ENCODE measurements around the gene ZNHIT1. TPM values are rescaled to one million over a fixed set of nuclear protein-coding genes. Genes with fewer than 3 reads are reported as not detected.
"Not testable (repeated sequence)": the region's sequence is repeated elsewhere in the genome, so short reads cannot be mapped to it uniquely, and the experiment has no call there.

The ZNHIT1 gene
- total RNA-seq, 1 donor from 2014 or later, result 68.4 TPM

DNA sequence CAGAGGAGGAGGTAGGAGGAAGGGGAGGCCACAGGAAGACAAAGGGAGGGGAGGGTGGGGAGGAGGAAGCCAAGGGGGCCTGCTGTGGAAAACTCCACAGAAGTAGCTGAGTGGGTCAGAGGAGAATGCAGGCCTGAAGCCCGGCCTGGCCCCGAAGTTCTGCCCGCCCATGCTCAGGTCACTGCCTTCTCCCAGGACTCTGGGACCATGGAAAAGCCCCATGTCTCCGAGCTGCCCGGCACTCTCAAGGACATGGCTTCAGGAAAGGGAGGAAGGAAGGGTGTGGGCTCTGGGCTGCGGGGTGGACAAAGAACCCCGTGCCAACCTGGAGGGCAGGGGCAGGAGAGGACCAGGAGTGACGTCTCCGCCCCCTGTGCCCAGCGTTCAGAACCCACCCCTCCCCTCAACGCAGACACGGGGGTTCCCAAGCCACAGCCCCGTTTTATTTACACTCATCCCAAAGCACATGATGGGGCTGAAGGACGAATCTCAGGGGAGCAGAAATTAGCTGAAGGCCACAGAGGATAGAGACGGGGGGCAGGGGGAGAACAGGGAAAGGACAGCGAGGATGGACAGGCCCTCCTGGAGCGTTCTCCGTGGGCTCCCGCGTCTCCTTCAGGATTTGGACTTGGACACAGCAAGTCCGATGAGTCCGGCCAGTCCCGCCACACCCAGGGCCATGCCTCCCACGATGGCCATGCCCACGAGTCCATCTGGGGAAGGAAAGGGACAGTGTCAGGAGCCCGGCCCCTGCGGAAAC, 21.4 kb downstream of the ZNHIT1 start:
- intact Hi-C loops (cut with micrococcal nuclease), result no loop called here

DNA sequence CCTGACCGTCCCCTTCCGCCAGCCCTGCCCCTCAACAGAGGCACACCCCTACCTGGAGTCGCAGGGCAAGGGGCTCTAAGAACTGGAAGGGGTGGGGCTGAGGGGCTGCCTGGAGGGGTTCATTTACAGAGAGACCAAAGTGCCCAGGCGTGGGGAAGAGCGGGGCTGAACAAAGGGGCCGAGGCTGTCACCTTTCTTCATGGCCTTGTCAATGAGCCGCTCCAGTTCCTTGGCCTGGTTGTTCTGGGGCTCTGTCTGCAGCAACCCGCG, 21.9 kb downstream of the ZNHIT1 start:
- intact Hi-C loops (cut with micrococcal nuclease), result loop anchor here (5.0 kb wide), 1 partner anchor 38 kb away; the partner anchor contains the start of gene MOGAT3

DNA sequence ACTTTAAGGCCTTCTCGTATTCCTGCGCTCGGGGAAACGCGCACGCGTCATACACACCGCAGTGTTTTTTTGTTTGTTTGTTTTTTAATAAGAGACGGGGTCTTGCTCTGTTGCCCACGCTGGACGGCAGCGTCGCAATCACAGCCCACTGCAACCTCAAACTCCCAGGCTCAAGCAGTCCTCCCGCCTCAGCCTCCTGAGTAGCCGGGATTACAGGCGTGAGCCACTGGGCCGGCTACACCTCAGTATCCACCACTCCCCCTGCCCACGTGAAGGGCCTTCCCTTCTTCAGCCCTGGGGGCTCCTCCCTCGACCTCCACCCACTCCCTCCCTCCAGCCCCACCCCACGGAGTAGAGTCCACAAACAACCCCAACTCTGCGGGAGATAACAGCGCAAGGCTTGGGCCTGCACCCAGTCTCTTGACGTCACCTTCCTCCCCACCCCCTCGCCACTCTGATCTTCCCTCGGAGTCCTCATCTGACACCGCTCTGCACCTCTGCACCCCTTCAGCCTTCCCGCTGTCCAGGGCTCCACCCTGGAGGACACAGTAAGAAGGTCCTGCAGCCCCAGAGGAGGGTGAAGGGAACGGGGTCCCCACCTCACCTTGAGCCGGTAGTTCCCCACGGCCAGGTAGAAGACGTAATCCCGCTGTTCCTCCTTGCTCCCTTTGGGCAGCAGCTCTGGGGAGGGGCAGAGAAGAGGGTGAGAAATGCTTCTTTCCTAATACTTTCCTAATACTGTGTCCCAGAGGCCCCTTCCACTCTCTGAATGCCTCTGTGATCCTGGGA, 22.5 kb downstream of the ZNHIT1 start:
- intact Hi-C loops (cut with micrococcal nuclease), result loop anchor here (5.0 kb wide), 1 partner anchor 38 kb away; the partner anchor contains the start of gene MOGAT3

DNA sequence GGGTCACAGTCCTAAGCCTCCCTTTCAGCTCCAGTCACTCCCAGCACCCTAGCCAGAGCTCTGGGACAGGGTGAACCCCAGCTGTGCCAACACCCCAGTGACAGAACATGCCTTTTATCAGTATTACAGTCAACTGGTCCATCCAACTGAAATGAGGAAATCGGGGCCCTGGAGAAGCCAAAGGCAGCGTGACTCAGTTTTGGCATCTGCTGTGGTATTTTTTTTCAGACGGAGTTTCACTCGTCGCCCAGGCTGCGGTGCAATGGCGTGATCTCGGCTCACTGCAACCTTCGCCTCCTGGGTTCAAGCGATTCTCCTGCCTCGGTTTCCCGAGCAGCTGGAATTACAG, 23.0 kb downstream of the ZNHIT1 start:
- intact Hi-C loops (cut with micrococcal nuclease), result loop anchor here (5.0 kb wide), 1 partner anchor 39 kb away; the partner anchor contains the start of gene MOGAT3

DNA sequence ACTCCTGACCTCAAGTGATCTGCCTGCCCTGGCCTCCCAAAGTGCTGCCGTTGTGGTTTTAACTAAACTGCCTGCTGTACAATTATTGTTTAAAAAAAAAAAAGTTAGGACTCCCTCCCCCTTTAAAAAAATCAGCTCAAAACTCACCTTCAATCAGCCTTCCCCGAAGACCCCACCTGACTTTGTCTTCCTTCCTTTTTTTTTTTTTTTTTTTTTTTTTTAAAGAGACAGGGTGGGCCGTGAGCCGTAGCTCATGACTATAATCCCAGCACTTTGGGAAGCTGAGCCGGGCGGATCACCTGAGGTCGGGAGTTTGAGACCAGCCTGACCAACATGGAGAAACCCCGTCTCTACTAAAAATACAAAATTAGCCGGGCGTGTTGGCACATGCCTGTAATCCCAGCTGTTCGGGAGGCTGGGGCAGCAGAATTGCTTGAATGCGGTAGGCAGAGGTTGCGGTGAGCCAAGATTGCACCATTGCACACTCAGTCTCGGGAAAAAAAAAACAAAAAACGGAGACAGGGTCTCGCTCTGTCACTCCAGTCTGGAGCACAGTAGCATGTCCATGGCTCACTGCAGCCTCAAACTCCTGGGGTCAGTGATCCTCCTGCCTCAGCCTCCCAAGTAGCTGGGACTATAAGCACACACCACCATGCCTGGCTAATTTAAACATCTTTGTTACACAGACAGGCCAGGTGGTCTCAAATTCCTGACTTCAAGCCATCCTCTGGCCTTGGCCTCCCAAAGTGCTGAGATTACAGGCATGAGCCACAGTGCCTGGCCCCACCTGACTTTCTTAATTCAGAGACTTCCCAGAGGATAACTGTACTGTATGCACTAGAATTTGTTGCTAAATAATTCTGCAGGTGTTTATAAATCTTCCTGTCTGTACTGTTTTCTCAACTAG, 23.7 kb downstream of the ZNHIT1 start:
- intact Hi-C loops (cut with micrococcal nuclease), result loop anchor here (5.0 kb wide), 1 partner anchor 39 kb away; the partner anchor contains the start of gene MOGAT3

DNA sequence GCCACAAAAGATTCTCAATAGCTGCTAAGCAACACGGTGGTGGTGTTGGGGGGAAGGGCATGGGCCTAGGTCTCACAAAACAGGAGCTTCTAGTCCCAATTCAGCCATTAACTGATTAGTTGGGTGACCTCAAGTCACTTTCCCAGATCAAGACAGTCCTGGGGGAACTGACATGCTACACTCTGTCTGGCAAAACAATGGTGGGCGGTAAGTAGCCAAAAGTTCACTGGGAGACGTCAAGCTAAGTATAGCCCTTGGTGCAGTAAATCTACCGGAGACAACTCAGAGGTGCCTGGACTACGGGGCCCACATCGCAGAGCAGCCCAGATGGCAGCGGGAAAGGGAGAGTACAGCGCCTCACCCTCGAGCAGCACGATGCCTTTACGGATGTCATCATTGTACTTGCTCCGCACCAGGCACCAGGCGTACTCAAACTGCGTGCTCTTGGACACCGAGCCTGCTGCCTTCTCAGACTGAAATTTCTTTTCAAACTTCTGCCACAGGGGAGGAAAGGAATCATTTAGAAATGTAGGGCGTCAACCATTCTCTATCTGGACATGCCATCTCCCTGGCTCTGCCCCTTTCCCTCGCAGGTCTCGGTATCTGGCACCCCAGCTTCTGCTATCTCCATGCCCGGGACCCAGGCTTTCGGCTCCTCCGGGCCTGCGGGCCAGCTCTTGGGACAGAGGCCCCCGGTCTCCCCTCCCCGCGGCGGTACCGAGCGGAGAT, 25.8 kb downstream of the ZNHIT1 start:
- intact Hi-C loops (cut with micrococcal nuclease), result loop anchor here (1.0 to 5.0 kb wide), 12 partner anchors 8 to 369 kb away; partner anchors contain the start of genes AP1S1, IFT22, MOGAT3 and SRRT

DNA sequence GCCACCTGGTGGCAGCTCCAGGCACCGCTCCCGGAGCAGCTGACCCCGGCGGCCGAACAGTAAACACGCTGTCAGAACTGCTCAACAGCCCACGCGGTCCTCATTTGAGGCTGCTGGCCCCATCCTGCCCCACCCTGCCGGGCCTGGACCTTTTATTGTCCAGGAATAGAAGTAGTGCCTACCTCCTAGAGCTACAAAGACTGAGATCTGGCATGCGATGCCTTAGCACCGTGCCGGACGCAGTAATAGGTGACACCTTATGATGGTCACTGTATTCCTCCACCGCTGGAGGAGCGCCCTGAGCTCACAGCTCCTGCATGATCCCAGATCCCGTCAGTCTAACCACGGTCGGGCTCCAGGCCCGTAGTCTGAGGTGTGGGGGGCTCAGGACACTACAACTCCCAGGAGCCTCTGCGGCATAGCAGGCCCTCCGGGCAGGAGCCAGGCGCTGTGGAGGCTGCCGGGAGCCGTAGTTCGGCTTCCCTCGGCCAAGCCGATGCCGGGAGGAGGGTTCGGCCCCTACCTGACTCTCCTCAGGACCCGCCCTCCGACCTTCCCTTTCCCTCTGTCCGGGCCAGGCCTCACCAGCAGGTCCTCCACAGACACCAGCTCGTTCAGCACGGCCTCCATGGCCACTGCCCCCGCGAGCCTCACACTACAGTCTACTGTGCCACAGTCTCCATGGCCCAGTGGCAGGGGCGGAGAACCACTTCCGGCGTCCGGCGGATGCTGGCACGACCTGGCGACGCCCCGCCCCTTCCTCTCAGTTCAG, 26.6 kb downstream of the ZNHIT1 start, which contains the start of gene FIS1:
Gene FIS1, minus strand, starts transcription at position 707 of the 772 bp plus-strand sequence. Its CDS starts 77 bp downstream, at position 630.
- intact Hi-C loops (cut with micrococcal nuclease), result loop anchor here (1.0 to 5.0 kb wide), 12 partner anchors 8 to 369 kb away; partner anchors contain the start of genes AP1S1, IFT22, MOGAT3 and SRRT

DNA sequence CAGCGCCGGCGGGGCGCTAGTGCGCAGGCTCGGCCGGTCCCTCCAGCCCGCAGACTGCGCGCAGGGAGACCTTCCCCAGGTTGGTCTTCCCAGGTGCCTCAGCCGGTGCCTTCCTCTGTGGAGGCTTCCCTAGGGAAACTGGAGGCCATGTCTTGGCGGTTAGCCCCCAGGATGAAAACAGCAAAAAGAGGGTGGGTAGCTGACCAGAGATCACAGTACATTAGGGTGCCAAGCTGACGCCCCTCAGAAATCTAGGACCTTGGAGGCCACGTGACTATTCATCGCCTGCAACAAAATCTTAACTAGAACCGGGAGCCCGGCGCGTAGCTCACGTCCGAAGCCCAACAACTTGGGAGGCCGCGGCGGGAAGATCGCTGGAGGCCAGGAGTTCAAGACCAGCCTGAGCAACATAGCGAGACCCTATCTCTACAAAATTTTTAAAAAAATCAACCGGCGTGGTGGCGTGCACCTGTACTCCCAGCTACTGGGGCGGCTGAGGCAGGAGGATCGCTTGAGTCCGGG, 27.2 kb downstream of the ZNHIT1 start:
- intact Hi-C loops (cut with micrococcal nuclease), result loop anchor here (2.0 kb wide), 2 partner anchors 80 to 160 kb away; partner anchors contain the start of genes TRIM56 and VGF

DNA sequence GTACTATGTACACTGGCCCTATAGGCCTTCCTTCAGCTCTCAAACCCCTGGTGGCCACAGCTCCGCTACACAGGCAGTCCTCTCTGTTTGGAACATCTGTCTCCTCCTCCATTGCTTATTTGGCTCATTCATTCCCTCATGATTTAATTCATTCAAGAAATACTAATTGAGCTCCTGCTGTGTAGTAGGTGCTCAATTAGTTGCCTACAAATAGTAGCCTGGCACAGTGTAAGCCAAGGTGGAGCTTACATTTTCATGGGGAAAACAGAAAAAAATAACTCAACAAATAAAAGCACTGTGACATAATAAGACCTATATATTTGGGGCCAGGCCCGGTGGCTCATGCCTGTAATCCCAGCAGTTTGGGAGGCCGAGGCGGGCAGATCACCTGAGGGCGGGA, 30.3 kb downstream of the ZNHIT1 start:
- intact Hi-C loops (cut with micrococcal nuclease), result no loop called here

DNA sequence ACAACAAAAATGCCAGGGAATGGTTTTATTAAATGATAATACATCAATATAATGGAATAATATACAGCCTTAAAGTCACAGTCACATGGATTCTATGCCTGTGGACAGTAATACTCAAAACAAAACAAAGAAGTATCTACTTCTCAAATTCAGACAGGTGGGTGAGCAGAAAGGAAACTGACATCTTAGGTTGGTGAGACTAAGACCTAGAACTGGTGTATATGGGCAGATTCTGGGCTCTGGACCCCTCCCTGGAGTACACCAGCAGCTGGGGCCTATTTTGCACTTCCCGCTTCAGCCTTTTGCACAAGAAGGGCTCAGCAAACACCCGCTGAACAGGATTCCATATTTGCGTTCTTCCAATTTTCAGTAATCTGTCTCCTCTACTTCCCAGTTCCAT, 32.4 kb downstream of the ZNHIT1 start:
- intact Hi-C loops (cut with micrococcal nuclease), result loop anchor here (5.0 to 10.0 kb wide), 2 partner anchors 638 to 1114 kb away; partner anchors contain the start of gene MOSPD3

DNA sequence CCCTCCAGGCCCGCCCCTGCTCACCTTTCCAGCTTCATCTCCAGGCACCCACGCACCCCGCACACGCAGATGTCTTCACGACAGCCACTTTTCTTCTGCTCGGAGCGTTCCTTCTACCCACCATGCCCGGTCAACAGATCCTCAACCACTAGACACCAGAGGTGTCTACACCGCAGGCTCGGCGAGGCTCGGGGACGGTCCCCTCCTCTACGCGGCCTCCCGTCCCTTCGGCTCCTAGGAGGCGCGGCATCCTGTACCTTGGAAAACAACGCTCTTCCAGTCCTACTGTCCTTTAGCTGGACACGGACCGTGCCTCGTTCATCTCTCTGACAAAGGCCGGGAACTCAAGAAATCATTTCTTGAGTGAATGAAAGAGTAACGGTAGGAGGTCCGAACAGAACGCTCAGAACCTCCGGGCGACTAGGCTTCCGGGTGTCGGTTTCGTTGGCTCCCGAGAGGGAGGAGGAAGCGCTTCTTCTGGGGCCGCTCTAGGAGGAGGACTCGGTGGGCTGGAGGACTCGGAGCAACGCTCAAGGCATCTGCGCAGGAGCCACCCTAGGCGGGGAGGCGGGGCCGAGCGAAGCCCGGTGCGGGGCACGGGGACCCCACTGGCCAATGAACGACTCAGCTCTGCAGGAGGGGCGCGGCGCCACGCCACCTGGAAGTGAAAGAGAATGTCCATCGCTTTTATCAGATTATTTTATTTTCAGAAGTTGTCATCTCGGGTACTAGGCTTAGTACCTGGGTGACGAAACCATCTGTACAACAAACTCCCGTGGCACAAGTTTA, 34.1 kb downstream of the ZNHIT1 start:
- intact Hi-C loops (cut with micrococcal nuclease), result loop anchor here (1.0 to 10.0 kb wide), 8 partner anchors 8 to 1113 kb away; partner anchors contain the start of genes AP1S1, IFT22, MOSPD3 and TRIM56

DNA sequence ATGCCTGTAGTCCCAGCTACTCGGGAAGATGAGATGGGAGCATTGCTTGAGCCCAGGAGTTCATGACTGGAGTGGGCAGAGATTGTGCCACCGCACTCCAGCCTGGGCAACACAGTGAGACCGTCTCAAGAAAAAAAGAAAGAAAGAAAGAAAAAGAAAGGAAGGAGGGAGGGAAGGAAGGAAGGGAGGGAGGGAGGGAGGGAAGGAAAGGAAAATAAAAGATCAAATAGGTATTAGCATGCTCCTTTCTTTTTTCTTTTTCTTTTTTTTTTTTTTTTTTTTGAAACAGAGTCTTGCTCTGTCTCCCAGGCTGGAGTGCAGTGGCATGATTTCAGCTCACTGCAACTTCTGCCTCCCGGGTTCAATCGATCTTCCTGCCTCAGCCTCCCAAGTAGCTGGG, 35.2 kb downstream of the ZNHIT1 start:
- intact Hi-C loops (cut with micrococcal nuclease), result loop anchor here (5.0 to 10.0 kb wide), 2 partner anchors 641 to 1112 kb away; partner anchors contain the start of gene MOSPD3

DNA sequence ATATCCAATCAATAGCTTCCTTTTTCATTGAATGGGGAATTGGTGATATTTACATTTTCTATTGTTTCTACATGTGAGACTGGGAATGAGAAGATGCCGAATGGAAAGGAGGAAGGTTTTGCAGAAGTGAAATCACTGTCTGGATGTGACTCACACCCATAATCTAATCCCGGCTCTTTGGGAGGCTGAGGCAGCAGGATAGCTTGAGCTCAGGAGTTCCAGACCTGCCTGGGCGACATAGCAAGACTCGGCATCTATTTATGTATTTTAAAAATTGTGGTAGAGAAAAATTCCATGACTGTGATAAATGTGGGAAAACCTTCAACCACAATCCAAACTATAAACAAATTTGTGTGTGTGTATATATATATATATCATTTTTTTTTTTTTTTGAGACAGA, 37.8 kb downstream of the ZNHIT1 start:
- intact Hi-C loops (cut with micrococcal nuclease), result loop anchor here (10.0 kb wide), 1 partner anchor 1109 kb away; no protein-coding TSS in a partner anchor

DNA sequence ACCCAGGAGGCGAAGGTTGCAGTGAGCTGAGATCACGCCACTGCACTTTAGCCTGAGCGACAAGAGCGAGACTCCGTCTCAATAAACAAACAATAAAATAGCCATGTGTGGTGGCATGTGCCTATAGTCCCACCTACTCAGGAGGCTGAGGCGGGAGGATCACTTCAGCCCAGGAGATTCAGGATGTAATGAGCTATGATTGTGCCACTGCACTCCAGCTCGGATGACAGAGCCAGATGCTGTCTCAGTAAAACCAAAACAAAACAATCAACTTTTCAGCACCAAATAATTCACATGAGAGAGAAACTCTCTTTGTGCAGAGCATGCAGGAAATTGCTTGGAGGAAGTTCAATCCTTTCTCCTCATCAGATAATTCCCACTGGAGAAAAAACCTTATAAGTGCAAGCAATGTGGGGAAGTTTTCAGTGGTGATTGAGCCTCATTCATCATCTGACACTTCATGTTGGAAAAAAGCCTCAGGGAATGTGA, 40.3 kb downstream of the ZNHIT1 start:
- intact Hi-C loops (cut with micrococcal nuclease), result loop anchor here (10.0 kb wide), 1 partner anchor 1107 kb away; no protein-coding TSS in a partner anchor

DNA sequence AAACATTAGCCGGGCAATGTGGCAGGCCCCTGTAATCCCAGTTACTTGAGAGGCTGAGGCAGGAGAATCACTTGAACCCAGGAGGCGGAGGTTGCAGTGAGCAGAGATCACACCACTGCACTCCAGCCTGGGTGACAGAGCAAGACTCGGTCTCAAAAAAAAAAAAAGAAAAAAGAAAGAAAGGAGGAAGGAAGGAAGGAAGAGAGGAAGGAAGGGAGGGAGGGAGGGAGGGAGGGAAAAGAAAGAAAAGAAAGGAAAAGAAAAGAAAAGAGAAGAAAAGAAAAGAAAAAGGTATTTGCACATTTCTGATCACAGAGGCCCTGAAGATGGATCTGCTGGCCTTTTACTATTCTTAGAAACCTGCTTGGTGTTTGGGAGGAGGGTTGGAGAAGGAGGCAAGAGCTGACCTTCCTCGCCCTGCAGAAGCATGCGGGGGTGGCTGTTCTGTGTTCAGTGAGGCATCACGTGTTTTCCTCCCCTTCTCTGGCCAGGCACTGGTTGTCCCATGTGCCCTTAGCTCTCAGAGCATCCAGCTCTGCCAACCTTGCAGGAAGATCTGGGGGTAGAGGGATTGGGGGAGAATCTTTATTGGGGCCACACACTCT, 46.2 kb downstream of the ZNHIT1 start:
- intact Hi-C loops (cut with micrococcal nuclease), result not testable (repeated sequence)

DNA sequence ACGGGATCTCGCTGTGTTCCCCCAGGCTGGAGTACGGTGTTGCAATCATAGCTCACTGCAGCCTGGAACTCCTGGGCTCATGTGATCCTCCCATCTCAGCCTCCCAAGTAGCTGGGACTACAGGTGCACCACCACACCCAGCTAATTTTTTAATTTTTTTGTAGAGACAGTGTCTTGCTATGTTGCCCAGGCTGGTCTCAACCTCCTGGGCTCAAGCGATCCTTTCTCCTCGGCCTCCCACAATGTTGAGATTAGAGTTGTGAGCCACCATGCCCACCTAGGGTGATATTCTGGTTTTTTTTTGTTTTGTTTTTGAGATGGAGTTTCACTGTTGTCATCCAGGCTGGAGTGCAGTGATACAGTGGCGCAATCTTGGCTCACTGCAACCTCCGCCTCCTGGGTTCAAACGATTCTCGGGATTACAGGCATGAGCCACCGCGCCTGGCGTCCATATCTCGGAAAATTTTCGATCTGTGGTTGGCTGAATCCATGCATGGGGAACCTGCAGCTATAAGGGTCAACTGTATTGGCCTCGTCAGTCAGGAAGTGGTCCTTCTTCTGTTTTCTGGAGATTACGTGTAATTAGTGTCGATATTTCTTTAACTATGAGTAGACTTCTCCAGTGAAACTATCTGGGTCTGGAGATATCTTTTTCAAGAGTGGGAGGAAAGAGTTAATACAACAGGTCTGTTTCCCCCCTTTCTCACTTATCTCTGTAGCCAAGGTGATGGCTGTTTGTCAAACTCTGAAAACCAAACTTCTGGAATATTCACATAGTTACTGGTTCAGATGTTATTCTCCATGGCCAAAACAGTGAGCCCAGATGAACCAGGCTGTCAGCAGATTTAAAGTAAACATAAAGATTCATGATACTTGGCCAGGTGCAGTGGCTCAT, 47.9 kb downstream of the ZNHIT1 start:
- intact Hi-C loops (cut with micrococcal nuclease), result no loop called here

DNA sequence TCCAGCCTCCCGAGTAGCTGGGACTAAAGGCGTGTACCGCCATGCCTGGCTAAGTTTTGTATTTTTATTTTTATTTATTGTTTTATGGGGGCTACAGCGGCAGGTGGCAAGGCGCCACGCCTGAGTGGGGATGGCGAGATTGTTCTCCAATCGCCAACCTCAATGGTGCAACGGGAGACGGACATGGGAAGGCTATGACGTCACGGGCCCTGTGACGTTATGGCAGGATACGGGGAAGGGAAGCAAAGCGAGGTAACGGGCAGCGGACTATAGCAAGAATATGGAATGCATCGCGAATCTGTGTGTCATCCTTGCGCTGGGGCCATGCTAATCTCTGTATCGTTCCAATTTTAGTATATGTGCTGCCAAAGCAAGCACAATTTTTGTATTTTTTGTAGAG, 51.7 kb downstream of the ZNHIT1 start:
- intact Hi-C loops (cut with micrococcal nuclease), result no loop called here

Measured in T-helper 1 cell treated with Interleukin-12 subunit alpha and Interleukin-12 subunit beta and Interleukin-4 antibody, amounts not matched to agents 30 ng/mL and 1 ng/mL, for 36 hours (primary cell).